Endothelial cell of umbilical vein (primary cell): ENCODE results near the gene KCNF1. TPM values are rescaled to one million over a fixed set of nuclear protein-coding genes. Genes with fewer than 3 reads are reported as not detected.

Experiments used
- BruUV-seq: library from RNA; stranded (reverse); fragments of 400-500 nt; replicated peaks from 2 replicates; lab custom pipeline; 2021; lab: Mats Ljungman, UMichigan
- CTCF ChIA-PET: fragments of 300-600, 350-600 bp; sonication (Branson Sonifier 250); formaldehyde crosslinking; loops from one replicate; lab custom pipeline; 2021; ENCODE audit warnings: antibody characterized with exemption, inconsistent platforms; lab: Charles Lee
- POLR2A ChIA-PET: fragments of 300-600, 350-600 bp; sonication (Branson Sonifier 250); formaldehyde crosslinking; loops from one replicate; lab custom pipeline; 2021; ENCODE audit warnings: antibody characterized with exemption, inconsistent platforms; lab: Charles Lee
- DNase-seq: peaks from one replicate; pipeline ENCODE4 v3.0.0-alpha.2; 2011; ENCODE audit warnings: low read depth, low spot score
- FAIRE-seq: peaks from 2 replicates; lab custom pipeline; 2011; peaks lifted over from hg19 to GRCh38; lab: Jason Lieb, UNC
- H2AFZ ChIP-seq: 2 replicates; pipeline ENCODE4 v1.6.0; 2012; ENCODE audit warnings: low read depth, low read length, control low read depth, inconsistent platforms
- H3K27ac ChIP-seq: 2 replicates; pipeline ENCODE4 v1.5.1; 2011; ENCODE audit warnings: low read depth, mild to moderate bottlenecking, control low read depth, low read length, moderate library complexity; ENCODE audit not compliant: insufficient read depth
- H3K27me3 ChIP-seq, 2 experiments: 2 replicates each; pipeline versions ENCODE4 v1.6.0 to v1.6.1; 2011; ENCODE audit warnings: low read length in 2 of 2, mixed read lengths in 1 of 2; ENCODE audit not compliant: control insufficient read depth in 2 of 2, insufficient read depth in 2 of 2
- H3K36me3 ChIP-seq, 2 experiments: 2 replicates in 1 of 2; 3 replicates in 1 of 2; pipeline ENCODE4 v1.5.1; 2011; ENCODE audit warnings: low read length in 2 of 2, mild to moderate bottlenecking in 1 of 2, moderate library complexity in 1 of 2; ENCODE audit not compliant: control insufficient read depth in 2 of 2, insufficient read depth in 2 of 2; ENCODE audit errors: extremely low read depth in 1 of 2
- H3K4me1 ChIP-seq: 3 replicates; pipeline ENCODE4 v1.5.1; 2011; ENCODE audit warnings: mild to moderate bottlenecking, low read length; ENCODE audit not compliant: control insufficient read depth, insufficient read depth; ENCODE audit errors: extremely low read depth
- H3K4me2 ChIP-seq: 2 replicates; pipeline ENCODE4 v1.6.1; 2011; ENCODE audit warnings: low read length, control low read depth, mixed read lengths; ENCODE audit not compliant: insufficient read depth
- H3K4me3 ChIP-seq, 3 experiments: fragments of 200-600 bp in 1 of 3; sonication (generic), shearing (Covaris generic) in 1 of 3; replicated peaks in 1 of 3; 2 replicates each; pipeline ENCODE4 v1.5.1; 2011 to 2016; ENCODE audit warnings: control low read depth in 3 of 3, low read length in 3 of 3, mild to moderate bottlenecking in 2 of 3, inconsistent platforms in 1 of 3, low read depth in 1 of 3, moderate library complexity in 1 of 3; ENCODE audit not compliant: insufficient read depth in 1 of 3
- H3K79me2 ChIP-seq: 2 replicates; pipeline ENCODE4 v1.6.0; 2012; ENCODE audit warnings: low read length, inconsistent platforms; ENCODE audit not compliant: control insufficient read depth, insufficient read depth
- H3K9ac ChIP-seq: replicated peaks from 2 replicates; pipeline ENCODE3; 2011; ENCODE audit warnings: low read length, control low read depth; ENCODE audit not compliant: insufficient read depth; ENCODE audit errors: extremely low read depth
- H3K9me1 ChIP-seq: replicated peaks from 3 replicates; pipeline ENCODE4 v1.6.0; 2011; ENCODE audit warnings: mild to moderate bottlenecking, low read length; ENCODE audit not compliant: control insufficient read depth, insufficient read depth; ENCODE audit errors: extremely low read depth
- H3K9me3 ChIP-seq: replicated peaks from 2 replicates; pipeline ENCODE4 v1.5.1; 2012; ENCODE audit warnings: low read length, inconsistent platforms; ENCODE audit not compliant: control insufficient read depth, insufficient read depth
- H4K20me1 ChIP-seq: replicated peaks from 2 replicates; pipeline ENCODE3; 2011; ENCODE audit warnings: mild to moderate bottlenecking, low read length; ENCODE audit not compliant: control insufficient read depth, insufficient read depth; ENCODE audit errors: extremely low read depth
- EZH2 ChIP-seq: IDR thresholded peaks from 2 replicates; pipeline ENCODE4 v1.6.1; 2012; ENCODE audit warnings: borderline replicate concordance, low read depth, mild to moderate bottlenecking, moderate library complexity, low read length, inconsistent platforms; ENCODE audit not compliant: severe bottlenecking
- FOS ChIP-seq: IDR thresholded peaks from 2 replicates; pipeline ENCODE4 v1.6.1; 2011; ENCODE audit warnings: mild to moderate bottlenecking, low read length, moderate library complexity, borderline replicate concordance; ENCODE audit not compliant: insufficient read depth
- GATA2 ChIP-seq: IDR thresholded peaks from 2 replicates; pipeline ENCODE4 v1.7.0; 2011; ENCODE audit warnings: low read depth, mild to moderate bottlenecking, moderate library complexity, mixed read lengths, low read length; ENCODE audit not compliant: insufficient read length, insufficient read depth
- JUN ChIP-seq: IDR thresholded peaks from 2 replicates; pipeline ENCODE4 v1.6.1; 2011; ENCODE audit warnings: borderline replicate concordance, low read depth; ENCODE audit not compliant: insufficient read length, insufficient read depth
- MYC ChIP-seq: IDR thresholded peaks from one replicate; pipeline ENCODE4 v1.6.1; 2011; ENCODE audit warnings: mild to moderate bottlenecking, low read depth, low read length
- POLR2A ChIP-seq: IDR thresholded peaks from 2 replicates; pipeline ENCODE4 v1.6.1; 2012; ENCODE audit warnings: low read depth, mild to moderate bottlenecking, control low read depth, low read length
- POLR2AphosphoS5 ChIP-seq: IDR thresholded peaks from 2 replicates; pipeline ENCODE4 v1.6.1; 2012; ENCODE audit warnings: low read depth, mild to moderate bottlenecking, control low read depth, low read length, moderate library complexity; ENCODE audit not compliant: insufficient read depth
- dilution Hi-C: fragments of 300-500 bp; cut with MboI; formaldehyde crosslinking; loops from one replicate; pipeline ENCODE4 v1.15.0; 2019; ENCODE audit warnings: low sequenced_read_pairs; ENCODE audit not compliant: extremely low pct_ligation_motif_present
- intact Hi-C: fragments of 100-400 bp; cut with micrococcal nuclease; formaldehyde crosslinking; loops from one replicate; pipeline ENCODE4 v1.10.0; 2022
- polyA plus RNA-seq, 4 experiments: library from polyadenylated mRNA; depleted of rRNA in 3 of 4; stranded (reverse) in 3 of 4; unstranded in 1 of 4; fragments of >200 nt; gene quantifications; 2 replicates each; pipeline versions ENCODE4 v1.2.1 to v1.2.3, GENCODE V29; 2011 to 2012; ENCODE audit warnings: missing spikeins in 1 of 4
- total RNA-seq: library from RNA; stranded (reverse); gene quantifications from 2 replicates; pipeline ENCODE4 v1.2.3, GENCODE V29; 2021
- TF ChIP-seq, protein P1 (sequence below): IDR thresholded peaks from 2 replicates; pipeline ENCODE4 v1.6.1; 2011; ENCODE audit not compliant: insufficient read depth, insufficient read length
- TF ChIP-seq, protein P2 (sequence below), 2 donors: IDR thresholded peaks; 1 replicate in 1 of 2; 2 replicates in 1 of 2; pipeline ENCODE4 v1.5.1; 2011; ENCODE audit warnings: low read length in 2 of 2, mild to moderate bottlenecking in 2 of 2, moderate library complexity in 2 of 2, control low read depth in 1 of 2, inconsistent platforms in 1 of 2, low read depth in 1 of 2; ENCODE audit not compliant: insufficient read depth in 1 of 2; ENCODE audit errors: extremely low read depth in 1 of 2

The KCNF1 gene
- total and polyA plus RNA-seq, 2 donors (not counting 3 experiments of a cell fraction or from before 2014, with no cell fraction given), result 0.23 to 0.42 TPM

DNA sequence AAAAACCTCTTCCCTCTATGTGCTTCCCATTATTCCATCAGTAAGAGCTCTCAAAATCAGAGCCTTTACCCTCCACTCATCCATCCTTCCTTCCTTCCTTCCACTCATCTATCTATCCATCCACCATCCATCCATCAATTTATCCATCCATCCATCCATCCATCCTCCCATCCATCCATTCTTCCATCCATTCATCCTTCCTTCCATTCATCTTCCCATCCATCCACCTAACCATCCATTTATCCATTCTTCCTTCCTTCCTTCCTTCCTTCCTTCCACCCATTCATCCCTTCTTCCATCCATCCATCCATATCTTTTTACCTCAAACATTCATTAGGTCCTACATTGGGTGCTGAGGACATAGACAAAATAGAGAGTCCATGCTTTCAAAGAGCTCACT is 19.4 kb upstream of the KCNF1 start:
- H4K20me1 ChIP-seq, result no peaks in the 10 kb centered on the region
- H3K4me2 ChIP-seq, result no peak overlapping the region
- no peaks in the 10 kb centered on the region for H3K79me2 ChIP-seq
- no peak for DNase-seq
- ChIA-PET CTCF (interaction anchor here (0.7 kb wide), 1 partner anchor 60 kb away, joined by 3 read pairs; no protein-coding TSS in a partner anchor), POLR2A (no interaction called here)
- no peaks in the 10 kb centered on the region for H3K36me3 ChIP-seq
- no peaks in the 10 kb centered on the region for H3K9me1 ChIP-seq
- H2AFZ ChIP-seq, result no peak overlapping the region
- H3K27ac ChIP-seq, result no peak overlapping the region
- intact Hi-C loops, result no loop called here
- dilution Hi-C loops, result no loop called here
- TF ChIP-seq GATA2 (no peak), FOS (no peak)
- no peak for FAIRE-seq
- no peak overlapping the region for H3K9ac ChIP-seq
- peaks cover 0 to 2% of the 10 kb centered on the region in 2 experiments for H3K27me3 ChIP-seq
- no peaks in the 10 kb centered on the region for H3K9me3 ChIP-seq
- no peak overlapping the region for H3K4me3 ChIP-seq
- H3K4me1 ChIP-seq, result no peaks in the 10 kb centered on the region
- no TSS peak for BruUV-seq

DNA sequence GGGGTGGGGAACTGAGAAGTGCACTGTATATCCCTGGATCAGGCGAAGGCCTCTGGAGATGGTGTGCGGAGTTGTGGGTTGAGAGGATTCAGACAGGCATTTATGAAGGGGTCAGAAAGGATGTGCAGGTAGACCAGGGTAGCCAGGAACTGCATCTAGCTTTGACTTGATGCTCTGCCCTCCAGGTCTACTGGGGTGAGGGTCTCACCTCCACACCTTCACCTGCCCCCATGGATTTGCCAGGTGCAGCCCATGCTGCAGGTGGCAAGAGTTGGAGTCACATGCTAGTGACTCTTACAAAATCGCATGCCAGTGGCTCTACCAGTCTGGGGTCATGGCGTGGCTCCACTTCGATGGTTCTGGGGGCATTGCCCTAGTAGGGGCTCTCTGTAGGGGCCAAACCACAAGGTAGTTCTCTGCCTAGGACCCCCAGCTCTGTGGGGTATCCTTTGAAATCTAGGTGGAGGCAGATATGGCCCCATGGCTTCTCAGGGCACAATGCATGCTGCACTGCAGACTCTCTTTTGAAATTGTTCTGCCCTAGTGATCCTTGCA is 18.9 kb upstream of the KCNF1 start:
- no peak for DNase-seq
- intact Hi-C loops (no loop called here), dilution Hi-C loops (no loop called here)
- ChIA-PET POLR2A (no interaction called here), CTCF (interaction anchor here (0.7 kb wide), 1 partner anchor 60 kb away, joined by 3 read pairs; no protein-coding TSS in a partner anchor)
- Histone ChIP-seq H3K9me3 (no peaks in the 10 kb centered on the region), H3K4me1 (no peaks in the 10 kb centered on the region), H3K36me3 (no peaks in the 10 kb centered on the region), H3K27me3 (peaks cover 0 to 2% of the 10 kb centered on the region in 2 experiments), H2AFZ (no peak overlapping the region), H3K79me2 (no peaks in the 10 kb centered on the region), H3K9ac (no peak overlapping the region), H3K4me2 (no peak overlapping the region), H4K20me1 (no peaks in the 10 kb centered on the region), H3K9me1 (no peaks in the 10 kb centered on the region), H3K27ac (no peak overlapping the region), H3K4me3 (no peak overlapping the region)
- TF ChIP-seq GATA2 (no peak), POLR2A (no peak), EZH2 (no peak), MYC (no peak), POLR2AphosphoS5 (no peak), JUN (no peak), FOS (no peak)
- TF ChIP-seq, protein P1, sequence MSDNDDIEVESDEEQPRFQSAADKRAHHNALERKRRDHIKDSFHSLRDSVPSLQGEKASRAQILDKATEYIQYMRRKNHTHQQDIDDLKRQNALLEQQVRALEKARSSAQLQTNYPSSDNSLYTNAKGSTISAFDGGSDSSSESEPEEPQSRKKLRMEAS, result no peak
- TF ChIP-seq, protein P2, sequence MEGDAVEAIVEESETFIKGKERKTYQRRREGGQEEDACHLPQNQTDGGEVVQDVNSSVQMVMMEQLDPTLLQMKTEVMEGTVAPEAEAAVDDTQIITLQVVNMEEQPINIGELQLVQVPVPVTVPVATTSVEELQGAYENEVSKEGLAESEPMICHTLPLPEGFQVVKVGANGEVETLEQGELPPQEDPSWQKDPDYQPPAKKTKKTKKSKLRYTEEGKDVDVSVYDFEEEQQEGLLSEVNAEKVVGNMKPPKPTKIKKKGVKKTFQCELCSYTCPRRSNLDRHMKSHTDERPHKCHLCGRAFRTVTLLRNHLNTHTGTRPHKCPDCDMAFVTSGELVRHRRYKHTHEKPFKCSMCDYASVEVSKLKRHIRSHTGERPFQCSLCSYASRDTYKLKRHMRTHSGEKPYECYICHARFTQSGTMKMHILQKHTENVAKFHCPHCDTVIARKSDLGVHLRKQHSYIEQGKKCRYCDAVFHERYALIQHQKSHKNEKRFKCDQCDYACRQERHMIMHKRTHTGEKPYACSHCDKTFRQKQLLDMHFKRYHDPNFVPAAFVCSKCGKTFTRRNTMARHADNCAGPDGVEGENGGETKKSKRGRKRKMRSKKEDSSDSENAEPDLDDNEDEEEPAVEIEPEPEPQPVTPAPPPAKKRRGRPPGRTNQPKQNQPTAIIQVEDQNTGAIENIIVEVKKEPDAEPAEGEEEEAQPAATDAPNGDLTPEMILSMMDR (IDR thresholded peaks at IDR 0.05; ENCODE audit: extremely low read depth in 1 of 2, insufficient read depth in 1 of 2, low read depth in 1 of 2, low read length in 2 of 2), result no peak
- no peak for FAIRE-seq
- BruUV-seq, result no TSS peak
